ENCODE measurements around the gene ATP1B2. TPM values are rescaled to one million over a fixed set of nuclear protein-coding genes. Genes with fewer than 3 reads are reported as not detected.

ATP1B2 gene
- total and polyA plus RNA-seq, 9 of the 15 experiments (the other 6 are each of a cell fraction or from before 2014, with no cell fraction given) = 0.23 to 6.0 (median 0.99) TPM

GRCh38 chr17:7636163-7636562, 14.6 kb upstream of the ATP1B2 start:
- no peak overlapping the region for H3K27ac ChIP-seq (ENCODE audit: extremely low read depth, low read depth, low read length)
- H4K20me1 ChIP-seq (replicated peaks; ENCODE audit: control insufficient read depth, insufficient read depth, low read length) = no peaks in the 10 kb centered on the region
- no peak overlapping the region for H2AFZ ChIP-seq (ENCODE audit: low read depth, low read length)
- intact Hi-C loops (cut with micrococcal nuclease) (no loop called here), in situ Hi-C loops (cut with MboI) (no loop called here)
- no peaks in the 10 kb centered on the region for H3K9me1 ChIP-seq (ENCODE audit: control insufficient read depth, insufficient read depth, low read length)
- no peak overlapping the region for H3K9ac ChIP-seq (ENCODE audit: insufficient read depth in 1 of 2, low read depth in 2 of 2, low read length in 2 of 2)
- DNase-seq (ENCODE audit: extremely low read depth in 1 of 4, low spot score in 3 of 4) (no peak), ATAC-seq (no peak), FAIRE-seq (no peak)
- H3K9me3 ChIP-seq (replicated peaks; ENCODE audit: control insufficient read depth, insufficient read depth, low read depth, low read length) = no peaks in the 10 kb centered on the region; the same call in 1 of the 2 replicates
- no peak for TF ChIP-seq HMG20A (CRISPR knock-in tag; conservative IDR thresholded peaks at IDR 0.05)
- no peak overlapping the region for H3K4me2 ChIP-seq (ENCODE audit: insufficient read depth, low read length)
- no peak overlapping the region for H3K4me3 ChIP-seq
- ChIA-PET CTCF (ENCODE audit: low intra/inter-chr PET ratio) (no interaction called here), POLR2A (interaction anchor here (3.4 kb wide), 1 partner anchor 51 kb away, joined by 21 read pairs; the partner anchor contains the start of gene TP53)
- H3K4me1 ChIP-seq (replicated peaks in 1 of 2; ENCODE audit: control insufficient read depth in 2 of 2, insufficient read depth in 2 of 2, low read length in 2 of 2) = peaks cover 0 to 3% of the 10 kb centered on the region in 2 experiments; a peak in 2 of 5 replicates
- 34% methylated on average over 3 of the region's 5 CpGs for WGBS (ENCODE audit: insufficient coverage, low coverage, missing lambda C conversion rate)
- BruUV-seq (replicated peaks) = no TSS peak
- H3K36me3 ChIP-seq (ENCODE audit: control insufficient read depth, insufficient read depth, low read length) = no peaks in the 10 kb centered on the region
- no peaks in the 10 kb centered on the region for H3K79me2 ChIP-seq (ENCODE audit: control insufficient read depth, insufficient read depth, low read length)
- H3K27me3 ChIP-seq (ENCODE audit: control insufficient read depth in 2 of 2, insufficient read depth in 2 of 2, low read length in 2 of 2) = no peaks in the 10 kb centered on the region

GRCh38 chr17:7640783-7641182, 9.9 kb upstream of the ATP1B2 start:
- ATAC-seq (no peak), DNase-seq (ENCODE audit: extremely low read depth in 1 of 4, low spot score in 3 of 4) (no peak), FAIRE-seq (no peak)
- no TSS peak for BruUV-seq (replicated peaks)
- ChIA-PET CTCF (ENCODE audit: low intra/inter-chr PET ratio) (no interaction called here), POLR2A (interaction anchor here (0.8 to 2.3 kb wide), 5 partner anchors 9 to 65 kb away, joined by 3 to 16 read pairs (median 4); partner anchors contain the start of genes ATP1B2, MPDU1 and TP53)
- Histone ChIP-seq H3K9me3 (replicated peaks; ENCODE audit: control insufficient read depth, insufficient read depth, low read depth, low read length) (no peaks in the 10 kb centered on the region; the same call in 1 of the 2 replicates), H3K4me1 (replicated peaks in 1 of 2; ENCODE audit: control insufficient read depth in 2 of 2, insufficient read depth in 2 of 2, low read length in 2 of 2) (peaks cover 0 to 6% of the 10 kb centered on the region in 2 experiments; a peak in 2 of 5 replicates), H3K4me2 (ENCODE audit: insufficient read depth, low read length) (no peak overlapping the region), H3K9me1 (ENCODE audit: control insufficient read depth, insufficient read depth, low read length) (no peaks in the 10 kb centered on the region), H3K9ac (ENCODE audit: insufficient read depth in 1 of 2, low read depth in 2 of 2, low read length in 2 of 2) (no peak overlapping the region), H2AFZ (ENCODE audit: low read depth, low read length) (no peak overlapping the region), H3K27me3 (ENCODE audit: control insufficient read depth in 2 of 2, insufficient read depth in 2 of 2, low read length in 2 of 2) (no peaks in the 10 kb centered on the region), H3K27ac (ENCODE audit: extremely low read depth, low read depth, low read length) (no peak overlapping the region), H3K4me3 (no peak overlapping the region), H3K36me3 (ENCODE audit: control insufficient read depth, insufficient read depth, low read length) (no peaks in the 10 kb centered on the region), H3K79me2 (ENCODE audit: control insufficient read depth, insufficient read depth, low read length) (no peaks in the 10 kb centered on the region), H4K20me1 (replicated peaks; ENCODE audit: control insufficient read depth, insufficient read depth, low read length) (no peaks in the 10 kb centered on the region)
- 78% methylated on average over 8 of the region's 26 CpGs for WGBS (ENCODE audit: insufficient coverage, low coverage, missing lambda C conversion rate)
- intact Hi-C loops (cut with micrococcal nuclease) (no loop called here), in situ Hi-C loops (cut with MboI) (no loop called here)
- TF ChIP-seq ZNF780A (CRISPR knock-in tag; IDR thresholded peaks at IDR 0.05) = no peak
- TF ChIP-seq RNF219 (CRISPR knock-in tag; IDR thresholded peaks at IDR 0.05) = no peak
- TF ChIP-seq KAT8 (IDR thresholded peaks at IDR 0.05; ENCODE audit: low read depth) = no peak
- no peak for TF ChIP-seq KDM4B (IDR thresholded peaks at IDR 0.05; ENCODE audit: borderline replicate concordance in 2 of 2, low read depth in 1 of 2)
- TF ChIP-seq SAFB2 (IDR thresholded peaks at IDR 0.05; ENCODE audit: borderline replicate concordance, low read depth, low read length, severe bottlenecking) = no peak
- TF ChIP-seq SMARCC2 (IDR thresholded peaks at IDR 0.05; ENCODE audit: low read depth) = no peak
- no peak for TF ChIP-seq E2F3 (CRISPR knock-in tag; IDR thresholded peaks at IDR 0.05)
- TF ChIP-seq SNAPC5 (CRISPR knock-in tag; IDR thresholded peaks at IDR 0.05) = no peak
- no peak for TF ChIP-seq MXI1 (IDR thresholded peaks at IDR 0.05; ENCODE audit: low read depth, low read length)
- TF ChIP-seq RB1 (IDR thresholded peaks at IDR 0.05; ENCODE audit: low read depth) = no peak
- no peak for TF ChIP-seq CREB3 (tag; conservative IDR thresholded peaks at IDR 0.05; ENCODE audit: low read depth)
